HG03520 (cell line): ENCODE results near the gene INMT.

Experiments used
- ATAC-seq: cut with Tn5 transposase; IDR thresholded peaks from one replicate; pipeline ENCODE4 v1.9.1; 2021; ENCODE audit warnings: mild to moderate bottlenecking, moderate library complexity; ENCODE audit not compliant: unreplicated experiment

INMT gene

GRCh38 chr7:30779574-30779973 is 27.6 kb downstream of the INMT start:
- no peak for ATAC-seq

GRCh38 chr7:30780941-30781340 is 29.0 kb downstream of the INMT start:
- no peak for ATAC-seq

- no peak for ATAC-seq
Observed at GRCh38 chr7:30782690-30783089, 30.8 kb downstream of the INMT start.

GRCh38 chr7:30785786-30786185 is 33.9 kb downstream of the INMT start:
- ATAC-seq: no peak

- no peak for ATAC-seq
Observed at GRCh38 chr7:30787486-30787885, 35.6 kb downstream of the INMT start.

- no peak for ATAC-seq
Observed at GRCh38 chr7:30788640-30789333, 36.9 kb downstream of the INMT start.

- no peak for ATAC-seq
Observed at GRCh38 chr7:30789334-30789711, 37.4 kb downstream of the INMT start.

GRCh38 chr7:30790356-30790755 is 38.4 kb downstream of the INMT start:
- no peak for ATAC-seq

- ATAC-seq: no peak
Observed at GRCh38 chr7:30791114-30791513, 39.2 kb downstream of the INMT start.

GRCh38 chr7:30795161-30795948 is 43.4 kb downstream of the INMT start:
- no peak for ATAC-seq

- no peak for ATAC-seq
Observed at GRCh38 chr7:30796105-30796869, 44.4 kb downstream of the INMT start.

GRCh38 chr7:30797176-30798040 is 45.5 kb downstream of the INMT start:
- no peak for ATAC-seq

- ATAC-seq: peak; percentile 56
Observed at GRCh38 chr7:30799206-30799975, 47.5 kb downstream of the INMT start.

- ATAC-seq: no peak
Observed at GRCh38 chr7:30799976-30800661, 48.2 kb downstream of the INMT start.

- ATAC-seq: no peak
Observed at GRCh38 chr7:30800785-30801252, 48.9 kb downstream of the INMT start.

GRCh38 chr7:30802812-30803211 is 50.9 kb downstream of the INMT start:
- no peak for ATAC-seq

- ATAC-seq: no peak
Observed at GRCh38 chr7:30804078-30804661, 52.2 kb downstream of the INMT start.

- no peak for ATAC-seq
Observed at GRCh38 chr7:30805081-30805691, 53.3 kb downstream of the INMT start.
